HG03064 (cell line): Measurements from ENCODE around the gene PER1.
"Not testable (repeated sequence)": the region's sequence is repeated elsewhere in the genome, so short reads cannot be mapped to it uniquely, and the experiment has no call there.

Experiments
- ATAC-seq: cut with Tn5 transposase; IDR thresholded peaks from one replicate; pipeline ENCODE4 v1.9.1; 2021; ENCODE audit warnings: low read depth; ENCODE audit not compliant: unreplicated experiment

Gene PER1

DNA sequence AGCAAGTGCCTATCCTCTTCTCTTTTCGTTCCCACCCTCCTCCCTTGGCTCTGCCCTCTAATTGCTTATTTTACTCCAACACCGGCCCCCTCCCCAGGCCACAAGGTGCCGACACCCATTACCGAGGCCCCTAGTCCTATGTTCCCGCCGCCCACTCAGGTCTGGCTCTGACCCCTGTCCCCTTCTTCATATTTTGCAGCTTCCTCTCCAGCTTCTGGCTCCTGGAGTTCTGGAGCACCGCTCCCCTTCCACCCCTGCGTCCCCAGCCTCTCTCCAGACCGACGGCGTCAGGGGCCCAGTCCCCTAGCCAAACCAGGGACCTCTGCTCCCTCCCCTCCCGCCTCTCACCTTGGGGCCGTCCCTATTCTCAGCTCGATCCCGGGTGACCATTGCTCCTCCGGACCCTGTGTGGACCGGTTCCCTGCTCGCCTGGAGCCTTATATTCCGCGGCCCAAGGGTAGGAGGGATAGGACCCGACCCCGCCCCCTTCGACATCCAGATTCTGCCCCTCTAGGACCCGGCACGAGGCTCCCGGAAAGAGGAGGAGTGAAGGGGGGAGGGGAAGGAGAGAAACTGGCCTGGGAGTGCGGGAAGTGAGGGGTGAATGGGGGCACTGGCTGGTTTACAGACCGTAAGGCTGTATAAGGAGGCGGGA is 28.4 kb downstream of the PER1 start, which contains the start of gene HES7:
Gene HES7, minus strand, starts transcription at position 412 of the 655 bp plus-strand sequence. Its CDS starts 22 bp downstream, at position 390.
- no peak for ATAC-seq

DNA sequence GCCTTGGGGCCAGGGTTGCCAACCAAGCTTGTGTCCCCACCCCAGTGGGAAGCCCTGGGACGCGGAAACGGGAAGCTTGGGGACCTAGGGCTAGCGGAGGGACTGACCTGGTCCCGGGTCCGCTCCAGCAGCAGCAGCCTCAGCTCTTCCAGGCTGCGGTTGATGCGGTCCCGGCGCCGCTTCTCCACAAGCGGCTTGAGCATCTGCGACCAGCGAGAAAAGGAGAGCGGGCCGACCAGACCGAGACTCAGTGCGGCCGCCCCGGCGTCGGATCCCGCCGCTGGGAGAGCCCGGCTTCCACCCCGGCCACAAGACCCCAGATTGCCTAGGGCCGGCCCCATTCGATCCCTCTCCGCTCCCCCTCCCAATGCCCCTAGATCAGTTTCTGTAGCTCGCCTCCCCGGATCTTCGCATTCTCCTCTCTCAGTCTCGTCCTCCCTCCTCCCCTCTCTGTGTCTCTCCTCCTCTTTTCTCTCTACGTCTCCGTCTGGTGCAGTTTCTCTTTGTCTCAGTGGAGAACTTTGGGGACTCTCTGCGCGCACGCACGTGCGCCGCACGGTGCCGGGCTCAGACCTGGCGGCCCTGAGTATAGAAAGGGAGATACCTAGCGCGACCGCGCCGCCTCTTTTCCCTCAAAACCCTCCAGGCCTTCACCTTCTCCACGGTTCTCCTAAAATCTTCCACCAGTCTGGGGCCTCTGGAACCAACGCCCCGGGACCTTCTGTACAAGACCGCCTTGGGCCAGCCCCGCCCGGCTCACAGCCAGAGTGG is 29.1 kb downstream of the PER1 start:
- no peak for ATAC-seq

- no peak for ATAC-seq
These were observed 29.7 kb downstream of the PER1 start for GRCh38 chr17:8122422-8122923.

GRCh38 chr17:8121681-8122421 is 30.4 kb downstream of the PER1 start:
- ATAC-seq: no peak

- ATAC-seq: no peak
These were observed 30.9 kb downstream of the PER1 start for GRCh38 chr17:8121407-8121680.

DNA sequence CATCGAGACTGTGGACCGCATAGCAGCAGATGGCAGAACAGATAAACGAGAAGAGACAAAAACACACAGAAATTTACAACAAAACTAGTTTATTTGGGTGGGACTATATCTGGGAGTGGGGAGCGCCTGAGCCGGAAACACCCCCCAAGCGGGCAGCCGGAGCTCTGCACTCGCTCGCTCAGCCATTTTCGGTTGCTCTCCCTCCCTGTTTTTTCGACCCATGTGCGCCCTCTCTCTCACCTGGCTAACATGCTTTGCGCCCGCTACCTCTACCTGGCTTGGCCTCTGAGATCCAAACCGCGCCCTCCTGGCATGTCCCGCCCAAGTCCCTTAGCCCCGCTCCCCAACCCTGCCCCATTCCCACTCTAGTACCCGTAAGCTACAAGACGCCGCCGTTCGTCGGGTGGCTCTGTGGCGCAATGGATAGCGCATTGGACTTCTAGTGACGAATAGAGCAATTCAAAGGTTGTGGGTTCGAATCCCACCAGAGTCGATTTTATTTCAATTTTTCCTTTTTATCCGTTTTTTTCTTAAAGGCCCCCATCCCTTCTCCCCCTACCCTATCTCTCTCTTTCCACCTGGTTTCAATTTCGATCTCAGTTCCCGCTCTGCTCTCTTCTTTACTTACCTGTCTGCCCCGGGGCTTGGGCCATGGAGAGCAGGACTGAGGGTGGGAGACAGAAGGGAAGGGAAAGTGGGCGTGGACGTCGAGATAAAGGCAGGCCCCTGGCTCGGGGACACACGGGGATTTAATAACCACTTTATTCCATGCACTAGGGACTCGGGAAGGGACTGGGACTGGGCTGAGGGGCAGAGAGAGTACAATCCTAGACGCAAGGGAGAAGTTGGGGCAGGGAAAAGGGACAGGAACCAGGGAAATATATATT is 31.4 kb downstream of the PER1 start:
- no peak for ATAC-seq

DNA sequence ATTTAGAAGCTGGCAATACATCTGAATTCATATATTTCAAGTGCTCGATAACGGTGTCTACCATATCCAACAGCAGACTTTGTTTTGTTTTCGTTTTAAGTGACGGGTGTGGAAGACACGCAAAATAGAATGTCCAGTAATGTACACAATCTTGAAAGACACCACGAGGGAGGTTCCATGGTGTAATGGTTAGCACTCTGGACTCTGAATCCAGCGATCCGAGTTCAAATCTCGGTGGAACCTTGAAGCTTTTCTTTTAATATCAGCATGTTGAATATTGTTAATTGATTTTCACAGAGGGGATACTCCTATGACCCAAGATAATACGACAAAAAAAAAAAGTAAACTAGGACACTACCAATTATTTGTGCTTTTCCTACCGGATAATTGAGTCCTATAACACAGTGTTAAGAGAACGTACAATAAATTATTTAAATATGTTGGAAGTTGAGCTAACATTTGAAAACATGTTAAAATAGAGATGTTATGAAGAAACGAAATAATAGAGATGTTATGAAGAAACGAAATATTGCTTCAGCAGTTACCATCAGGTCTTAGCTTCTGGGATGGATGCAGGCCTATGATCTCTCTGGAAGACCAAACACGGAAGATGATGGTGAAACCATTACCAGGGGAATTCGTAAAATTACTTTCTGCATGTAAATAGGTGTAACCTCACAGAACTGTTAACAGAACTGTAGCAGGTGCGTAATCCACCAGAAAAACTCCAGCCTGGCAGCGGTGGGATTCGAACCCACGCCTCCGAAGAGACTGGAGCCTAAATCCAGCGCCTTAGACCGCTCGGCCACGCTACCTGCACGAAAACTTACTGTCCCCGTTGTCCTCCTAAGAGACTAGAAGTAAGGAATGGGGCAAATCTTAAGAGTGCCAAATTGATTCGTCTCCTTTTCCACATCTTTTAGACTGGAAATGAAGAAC is 32.4 kb downstream of the PER1 start:
- ATAC-seq: no peak

GRCh38 chr17:8118769-8119580 is 33.2 kb downstream of the PER1 start:
- no peak for ATAC-seq

GRCh38 chr17:8117980-8118768 is 34.0 kb downstream of the PER1 start, which contains the start of gene ALOXE3:
TSS of gene ALOXE3 (minus strand) at chr17:8118514. CDS start at chr17:8117990, 524 bp downstream.
- no peak for ATAC-seq

DNA sequence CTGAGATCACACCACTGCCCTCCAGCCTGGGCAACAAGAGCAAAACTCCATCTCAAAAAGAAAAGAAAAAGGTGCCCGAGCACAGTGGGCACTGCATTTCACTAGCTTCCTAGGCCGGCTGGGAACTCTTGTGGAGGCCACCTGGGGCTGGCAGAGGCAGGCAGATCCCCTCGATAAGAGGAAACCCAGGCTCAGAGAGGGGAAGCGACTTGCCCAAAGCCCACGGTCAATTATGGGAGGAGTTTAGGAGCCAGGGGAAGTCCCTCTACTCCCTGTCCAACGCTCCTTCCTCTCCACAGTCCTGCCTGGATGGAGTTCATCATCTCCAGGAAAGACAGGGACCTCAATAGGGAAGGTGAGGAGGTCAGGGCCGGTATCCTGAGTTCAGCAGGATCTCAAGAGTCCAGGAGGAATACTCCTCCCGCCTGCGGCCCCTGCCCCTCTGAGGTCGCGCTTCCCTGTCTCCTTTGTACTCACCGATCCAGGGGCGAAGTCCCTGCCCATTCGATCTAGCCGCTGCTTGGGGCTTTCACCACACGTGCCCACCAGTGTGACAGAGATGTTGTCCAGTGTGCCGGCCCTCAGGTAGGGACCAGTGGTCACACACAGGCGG is 34.7 kb downstream of the PER1 start:
- no peak for ATAC-seq

DNA sequence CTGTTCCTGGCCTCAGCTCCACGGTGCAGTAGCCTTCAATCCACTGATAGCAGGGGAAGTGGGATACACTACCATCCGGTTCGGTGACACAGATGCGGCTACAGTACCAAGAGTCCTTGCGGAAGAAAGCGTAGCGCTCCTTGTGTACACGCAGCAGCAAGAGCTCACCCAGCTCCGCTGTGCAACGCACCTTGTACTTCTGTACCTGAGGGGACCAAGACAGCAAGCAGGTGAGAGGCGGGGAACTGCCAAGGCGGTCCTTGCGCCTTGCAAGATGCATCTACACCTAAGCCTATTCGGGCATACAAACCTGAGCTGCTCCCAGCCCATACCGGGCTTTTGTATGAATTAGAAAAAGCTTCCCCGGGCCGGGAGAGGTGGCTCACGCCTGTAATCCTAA is 35.4 kb downstream of the PER1 start:
- no peak for ATAC-seq

- no peak for ATAC-seq
These were observed 41.3 kb downstream of the PER1 start for GRCh38 chr17:8110907-8111306.

GRCh38 chr17:8110456-8110804 is 41.8 kb downstream of the PER1 start:
- ATAC-seq: no peak

DNA sequence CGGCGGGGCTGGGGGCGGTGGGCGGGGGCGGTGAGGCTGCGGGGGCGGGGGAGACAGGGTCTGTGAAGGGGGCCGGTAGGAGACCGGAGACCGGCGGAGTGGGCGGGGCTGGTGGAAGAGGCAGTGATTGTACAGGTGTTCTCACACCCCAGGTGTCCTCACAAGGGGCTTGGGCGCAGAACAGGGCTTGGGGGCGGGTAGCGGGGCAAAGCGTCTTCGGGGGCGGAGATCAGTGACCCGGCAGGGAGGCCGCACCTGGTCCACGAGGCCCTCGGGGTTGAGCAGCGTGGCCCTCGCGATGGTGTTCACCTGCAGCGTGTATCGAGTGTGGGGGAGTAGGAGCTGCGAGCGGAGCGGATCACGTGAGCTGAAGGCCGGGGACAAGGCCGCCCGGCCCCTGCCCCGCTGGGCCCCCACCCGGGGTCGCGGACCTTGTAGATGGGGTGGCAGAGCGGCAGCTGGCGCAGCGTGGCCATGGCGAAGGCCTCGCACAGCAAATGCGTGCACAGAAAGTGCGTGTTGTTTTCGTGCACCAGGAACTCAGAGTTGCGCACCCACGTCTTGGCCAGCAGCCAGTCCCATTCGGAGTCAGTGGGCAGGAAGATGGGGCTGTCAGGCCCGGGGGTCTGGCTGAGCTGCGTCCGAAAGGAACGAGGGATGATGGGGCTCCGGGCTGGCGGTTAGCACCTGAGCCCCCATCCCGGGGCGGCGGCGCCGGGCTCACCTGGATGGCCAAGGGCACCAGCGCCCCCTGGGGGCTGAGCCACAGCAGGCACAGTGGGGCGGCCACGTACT is 42.3 kb downstream of the PER1 start:
- ATAC-seq: no peak

DNA sequence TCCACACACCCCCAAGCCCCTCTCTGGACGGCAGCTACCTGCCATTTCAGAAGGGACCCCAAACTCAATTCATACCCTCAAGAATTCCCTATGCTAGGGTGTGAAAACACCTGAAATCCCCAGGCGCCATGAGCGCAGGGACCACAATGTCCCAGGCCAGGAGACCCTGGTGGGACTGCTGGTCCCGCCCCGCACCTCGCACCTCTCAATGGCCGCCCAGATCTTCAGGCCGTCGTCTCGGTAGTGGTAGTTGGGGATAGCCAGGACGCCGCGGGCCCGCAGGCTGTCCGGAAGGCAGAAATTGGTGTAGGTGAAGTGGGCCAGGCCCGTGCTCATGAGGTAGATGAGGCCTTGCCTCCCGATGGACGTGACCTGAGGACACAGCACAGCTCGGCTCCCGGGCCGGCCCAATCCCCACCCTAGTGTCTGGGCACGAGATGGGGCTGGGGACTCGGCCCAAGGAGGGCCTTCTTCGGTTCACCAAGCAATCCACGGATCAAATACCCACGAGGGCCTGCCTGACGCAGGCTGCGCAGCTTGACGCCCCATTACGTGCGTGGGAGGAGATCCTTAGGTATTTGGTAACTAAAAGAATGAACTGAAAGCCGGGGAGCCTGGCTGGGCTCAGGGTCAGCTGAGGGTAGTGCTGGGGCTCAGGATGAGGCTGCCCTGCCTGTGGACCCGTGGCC is 43.1 kb downstream of the PER1 start:
- ATAC-seq: no peak

- not testable (repeated sequence) for ATAC-seq
These were observed 45.2 kb downstream of the PER1 start for GRCh38 chr17:8106980-8107379.
